CD4-positive, alpha-beta T cell treated with Interleukin-12 subunit alpha and Interleukin-12 subunit beta, for 1 hour (primary cell): ENCODE results near the gene MUC5AC.
"Not testable (repeated sequence)": the region's sequence is repeated elsewhere in the genome, so short reads cannot be mapped to it uniquely, and the experiment has no call there.

Source experiments
- DNase-seq: peaks from one replicate; pipeline ENCODE4 v3.0.0-alpha.2; 2020

MUC5AC gene

GRCh38 chr11:1157645-1158591, at the start of gene MUC5AC:
Gene MUC5AC, plus strand, starts transcription at chr11:1157953. Its CDS starts 47 bp downstream, at chr11:1158000.
- no peak for DNase-seq

GRCh38 chr11:1108246-1108900, 49.4 kb upstream of the MUC5AC start:
- no peak for DNase-seq

GRCh38 chr11:1109101-1109917, 48.4 kb upstream of the MUC5AC start:
- DNase-seq, result no peak

- DNase-seq, result no peak
Observed at GRCh38 chr11:1109918-1110705, 47.6 kb upstream of the MUC5AC start.

- DNase-seq, result no peak
Observed at GRCh38 chr11:1111545-1112212, 46.1 kb upstream of the MUC5AC start.

- no peak for DNase-seq
Observed at GRCh38 chr11:1112351-1113191, 45.2 kb upstream of the MUC5AC start.

GRCh38 chr11:1113405-1114201, 44.1 kb upstream of the MUC5AC start:
- no peak for DNase-seq

- not testable (repeated sequence) for DNase-seq
Observed at GRCh38 chr11:1115292-1115691, 42.5 kb upstream of the MUC5AC start.

- no peak for DNase-seq
Observed at GRCh38 chr11:1116104-1116503, 41.6 kb upstream of the MUC5AC start.

- DNase-seq, result no peak
Observed at GRCh38 chr11:1116666-1117390, 40.9 kb upstream of the MUC5AC start.

GRCh38 chr11:1117992-1118391, 39.8 kb upstream of the MUC5AC start:
- DNase-seq, result no peak

GRCh38 chr11:1118755-1119603, 38.8 kb upstream of the MUC5AC start:
- DNase-seq, result no peak

GRCh38 chr11:1119604-1120146, 38.1 kb upstream of the MUC5AC start:
- DNase-seq, result no peak

- DNase-seq, result no peak
Observed at GRCh38 chr11:1120532-1121330, 37.0 kb upstream of the MUC5AC start.

GRCh38 chr11:1121331-1121812, 36.4 kb upstream of the MUC5AC start:
- no peak for DNase-seq

GRCh38 chr11:1121813-1122663, 35.7 kb upstream of the MUC5AC start:
- DNase-seq, result no peak
